HS-5 (cell line): ENCODE data around the gene RPL12.

Experiments
- DNase-seq: peaks from one replicate; pipeline ENCODE4 v3.0.0-alpha.2; 2012; ENCODE audit warnings: low read depth

The RPL12 gene

GRCh38 chr9:127404631-127405030, 46.6 kb downstream of the RPL12 start:
- no peak for DNase-seq

GRCh38 chr9:127403507-127404192, 47.6 kb downstream of the RPL12 start:
- no peak for DNase-seq

GRCh38 chr9:127402401-127403090, 48.7 kb downstream of the RPL12 start:
- DNase-seq: no peak

GRCh38 chr9:127399736-127400269, 51.4 kb downstream of the RPL12 start:
- DNase-seq: no peak

GRCh38 chr9:127398715-127399400, 52.3 kb downstream of the RPL12 start:
- no peak for DNase-seq

- DNase-seq: no peak
Measured at GRCh38 chr9:127398275-127398647, 52.9 kb downstream of the RPL12 start.
